ENCODE data around the gene MRM3.

The MRM3 gene

GRCh38 chr17:743139-743538, 39.0 kb upstream of the MRM3 start:
- TF ChIP-seq CTCF (IDR thresholded peaks at IDR 0.05) = no peak

- TF ChIP-seq CTCF (IDR thresholded peaks at IDR 0.05) = no peak
Measured at GRCh38 chr17:744937-745336, 37.2 kb upstream of the MRM3 start.

- no peak for TF ChIP-seq CTCF (IDR thresholded peaks at IDR 0.05)
Measured at GRCh38 chr17:745406-745805, 36.7 kb upstream of the MRM3 start.

GRCh38 chr17:746181-746580, 36.0 kb upstream of the MRM3 start:
- TF ChIP-seq CTCF (IDR thresholded peaks at IDR 0.05) = no peak

- TF ChIP-seq CTCF (IDR thresholded peaks at IDR 0.05) = no peak
Measured at GRCh38 chr17:746783-747629, 35.1 kb upstream of the MRM3 start.

- no peak for TF ChIP-seq CTCF (IDR thresholded peaks at IDR 0.05)
Measured at GRCh38 chr17:750431-751037, 31.6 kb upstream of the MRM3 start.

- TF ChIP-seq CTCF (IDR thresholded peaks at IDR 0.05) = no peak
Measured at GRCh38 chr17:751269-752001, 30.7 kb upstream of the MRM3 start.
